ENCODE data around the gene BAG3.

DNA sequence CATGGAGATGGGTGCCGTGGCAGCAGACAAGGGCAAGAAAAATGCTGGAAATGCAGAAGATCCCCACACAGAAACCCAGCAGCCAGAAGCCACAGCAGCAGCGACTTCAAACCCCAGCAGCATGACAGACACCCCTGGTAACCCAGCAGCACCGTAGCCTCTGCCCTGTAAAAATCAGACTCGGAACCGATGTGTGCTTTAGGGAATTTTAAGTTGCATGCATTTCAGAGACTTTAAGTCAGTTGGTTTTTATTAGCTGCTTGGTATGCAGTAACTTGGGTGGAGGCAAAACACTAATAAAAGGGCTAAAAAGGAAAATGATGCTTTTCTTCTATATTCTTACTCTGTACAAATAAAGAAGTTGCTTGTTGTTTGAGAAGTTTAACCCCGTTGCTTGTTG, 25.9 kb downstream of the BAG3 start:
- no peak for TF ChIP-seq POLR2AphosphoS5 (IDR thresholded peaks at IDR 0.05; ENCODE audit: low read depth, low read length)
- no peak for TF ChIP-seq CTCF (IDR thresholded peaks at IDR 0.05)
- TF ChIP-seq REST (IDR thresholded peaks at IDR 0.05; ENCODE audit: insufficient read depth in 1 of 2, low read depth in 2 of 2, low read length in 1 of 2): no peak
- no peak for TF ChIP-seq SIN3A (IDR thresholded peaks at IDR 0.05; ENCODE audit: borderline replicate concordance, insufficient read depth, low read depth, low read length)
- no peak for TF ChIP-seq TCF7L2 (IDR thresholded peaks at IDR 0.05; ENCODE audit: low read depth, low read length)

All from Panc1 (cell line).